Right lobe of liver (tissue), 4 donors: ENCODE measurements around the gene CPT1A.

ENCODE experiments used
- POLR2A ChIP-seq: fragments of 450-650 bp; IDR thresholded peaks from one replicate; pipeline ENCODE4 v1.6.1; 2017; ENCODE audit warnings: antibody characterized with exemption, mild to moderate bottlenecking
- TF ChIP-seq, protein P1 (sequence below), 4 donors: fragments of 200-600 bp in 3 of 4; fragments of 450-650 bp in 1 of 4; IDR thresholded peaks; one replicate each; pipeline versions ENCODE4 v1.5.1 to v1.8.0; 2016 to 2022; ENCODE audit warnings: antibody characterized with exemption in 4 of 4, mild to moderate bottlenecking in 2 of 4
- donor health status: DM: no; HTN: no; CAD: no.
- donor health status: DM: no; HTN: no; CAD: no.
- donor health status: DM: no; HTN: yes; CAD: no.

- TF ChIP-seq, protein P1, sequence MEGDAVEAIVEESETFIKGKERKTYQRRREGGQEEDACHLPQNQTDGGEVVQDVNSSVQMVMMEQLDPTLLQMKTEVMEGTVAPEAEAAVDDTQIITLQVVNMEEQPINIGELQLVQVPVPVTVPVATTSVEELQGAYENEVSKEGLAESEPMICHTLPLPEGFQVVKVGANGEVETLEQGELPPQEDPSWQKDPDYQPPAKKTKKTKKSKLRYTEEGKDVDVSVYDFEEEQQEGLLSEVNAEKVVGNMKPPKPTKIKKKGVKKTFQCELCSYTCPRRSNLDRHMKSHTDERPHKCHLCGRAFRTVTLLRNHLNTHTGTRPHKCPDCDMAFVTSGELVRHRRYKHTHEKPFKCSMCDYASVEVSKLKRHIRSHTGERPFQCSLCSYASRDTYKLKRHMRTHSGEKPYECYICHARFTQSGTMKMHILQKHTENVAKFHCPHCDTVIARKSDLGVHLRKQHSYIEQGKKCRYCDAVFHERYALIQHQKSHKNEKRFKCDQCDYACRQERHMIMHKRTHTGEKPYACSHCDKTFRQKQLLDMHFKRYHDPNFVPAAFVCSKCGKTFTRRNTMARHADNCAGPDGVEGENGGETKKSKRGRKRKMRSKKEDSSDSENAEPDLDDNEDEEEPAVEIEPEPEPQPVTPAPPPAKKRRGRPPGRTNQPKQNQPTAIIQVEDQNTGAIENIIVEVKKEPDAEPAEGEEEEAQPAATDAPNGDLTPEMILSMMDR (IDR thresholded peaks at IDR 0.05): no peak
- no peak for TF ChIP-seq POLR2A
Observed at GRCh38 chr11:68743539-68743938, 98.2 kb downstream of the CPT1A start.
